ENCODE measurements around the gene MILR1.

DNA sequence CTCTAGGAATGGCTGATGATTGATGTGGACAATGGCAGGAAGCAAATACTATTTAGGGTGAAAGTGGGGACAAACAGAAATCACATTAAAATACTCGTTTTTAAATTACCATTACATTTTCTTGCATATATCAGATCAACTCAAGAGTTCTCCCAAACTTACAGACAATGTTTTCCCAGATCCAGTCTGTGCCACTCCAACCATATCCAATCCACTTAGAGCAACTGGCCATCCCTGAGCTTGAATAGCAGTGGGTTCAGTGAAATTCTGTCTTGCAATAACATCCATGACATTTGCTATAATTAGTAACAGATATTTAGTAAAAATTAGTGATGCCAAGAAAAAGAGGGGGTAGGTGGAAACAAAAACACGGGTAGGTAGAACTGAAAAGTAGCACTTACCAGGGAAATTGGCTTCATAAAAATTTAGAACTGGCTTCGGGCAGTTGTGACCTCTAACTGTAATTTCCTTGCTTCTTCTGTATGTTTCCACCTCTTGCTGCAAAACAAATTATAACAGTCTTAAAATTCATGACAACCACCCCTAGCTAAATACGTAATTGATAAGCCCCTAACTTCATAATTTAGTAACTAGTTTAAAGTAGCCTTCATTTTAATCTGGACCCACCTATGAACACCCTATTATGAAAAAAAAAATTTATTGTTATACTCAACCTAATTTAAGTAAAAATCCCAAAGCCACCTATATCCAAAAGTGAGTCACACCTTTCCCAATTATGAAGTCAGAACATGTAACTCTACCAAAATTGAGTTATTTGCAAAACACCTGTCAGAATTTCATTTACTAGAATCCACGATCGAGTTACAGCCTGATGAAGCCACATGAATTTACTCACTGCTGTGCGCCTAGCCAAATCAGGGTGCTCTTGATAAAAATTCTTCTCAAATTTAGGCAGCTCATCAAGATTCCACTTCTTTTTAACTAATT is 55.2 kb downstream of the MILR1 start:
- no peak for TF ChIP-seq POLR2A (IDR thresholded peaks at IDR 0.05)
- no peak for TF ChIP-seq CTCF (IDR thresholded peaks at IDR 0.05)
